ENCODE data around the gene AOPEP.

Gene AOPEP

DNA sequence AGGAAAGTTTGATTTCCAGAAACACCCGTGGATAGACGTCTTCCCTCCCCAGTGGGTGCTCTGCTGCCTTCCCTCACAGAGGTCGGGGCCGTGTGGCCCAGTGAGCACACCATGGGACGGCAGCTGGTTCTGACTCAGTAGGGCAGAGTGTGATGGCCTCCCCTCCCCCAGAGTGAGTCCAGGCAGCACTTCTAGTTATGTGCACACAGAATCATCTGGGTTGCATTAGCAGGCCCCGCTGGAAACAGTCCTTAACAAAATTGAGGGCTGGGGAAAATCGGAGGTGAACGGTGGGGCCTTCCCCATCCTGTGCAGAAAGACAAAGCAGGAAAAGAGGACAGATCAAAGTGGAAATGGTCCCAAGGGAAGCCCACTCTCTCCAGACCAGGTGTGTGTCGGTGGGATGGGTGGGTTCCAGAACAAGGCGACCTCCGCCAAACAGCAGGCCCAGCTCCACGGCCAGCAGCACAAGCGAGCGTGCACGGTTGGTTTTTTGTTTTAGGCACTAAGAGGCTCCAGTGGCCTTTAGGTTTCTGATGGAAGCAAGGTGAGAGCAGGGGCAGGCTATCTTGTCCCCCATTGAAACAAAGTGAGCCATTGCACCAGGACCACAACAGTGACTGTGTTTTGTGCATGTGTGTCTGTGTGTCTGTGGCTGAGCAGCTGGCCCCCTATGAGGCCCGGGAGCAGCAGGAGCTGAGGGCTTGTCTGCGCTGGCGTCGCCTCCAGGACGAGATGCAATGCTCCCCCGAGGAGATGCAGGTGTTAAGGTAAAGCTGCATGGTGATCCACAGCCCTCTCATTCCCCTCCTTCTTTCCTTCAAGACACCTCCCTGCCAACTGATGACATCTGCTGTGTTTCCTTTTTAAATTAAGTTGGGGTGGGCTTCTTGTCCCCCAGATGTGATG, 201.5 kb downstream of the AOPEP start:
- H3K9me2 ChIP-seq (replicated peaks; ENCODE audit: low read depth, low read length): no peaks in the 10 kb centered on the region
- H3K4me1 ChIP-seq (ENCODE audit: insufficient read depth, low read length, poor library complexity, severe bottlenecking): no peaks in the 10 kb centered on the region

DNA sequence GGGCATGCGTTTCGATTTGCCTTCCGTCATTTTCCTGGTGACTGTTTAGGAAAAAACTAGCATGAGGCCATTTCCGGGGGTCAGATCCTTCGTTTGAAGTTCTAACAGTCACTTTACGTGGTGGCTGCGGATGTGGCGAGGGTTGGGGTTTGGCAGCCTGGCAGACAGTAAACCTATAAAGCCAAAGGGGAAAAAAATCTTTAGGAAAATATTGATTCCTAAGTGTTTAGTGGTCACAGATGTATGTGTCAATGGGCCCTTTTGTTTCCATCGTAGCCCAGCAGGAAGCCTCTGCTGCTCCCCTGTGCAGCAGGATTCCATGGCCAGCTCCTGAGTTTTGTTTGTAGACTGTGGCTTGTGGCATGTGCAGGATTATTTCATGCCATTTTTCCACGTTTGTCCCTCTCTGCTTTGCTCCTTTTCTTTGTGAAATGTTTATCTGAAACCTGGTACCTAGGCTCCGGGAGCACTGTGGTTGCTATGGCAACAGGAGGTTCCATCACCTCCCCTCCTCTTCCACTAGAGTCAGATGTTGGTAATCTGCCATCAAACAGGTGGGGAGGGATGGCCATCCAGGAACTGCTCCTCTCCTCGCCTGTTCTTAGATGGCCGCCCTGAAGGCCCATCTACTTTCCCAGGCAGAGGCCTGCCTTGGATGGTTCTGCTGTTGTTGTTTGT, 202.3 kb downstream of the AOPEP start:
- no peaks in the 10 kb centered on the region for H3F3A ChIP-seq (ENCODE audit: low read depth)
- no peaks in the 10 kb centered on the region for H3K36me3 ChIP-seq (ENCODE audit: insufficient read depth, low read length)
- no peaks in the 10 kb centered on the region for H3K9me3 ChIP-seq (ENCODE audit: insufficient read depth, low read depth, low read length)
- TF ChIP-seq, protein P1, sequence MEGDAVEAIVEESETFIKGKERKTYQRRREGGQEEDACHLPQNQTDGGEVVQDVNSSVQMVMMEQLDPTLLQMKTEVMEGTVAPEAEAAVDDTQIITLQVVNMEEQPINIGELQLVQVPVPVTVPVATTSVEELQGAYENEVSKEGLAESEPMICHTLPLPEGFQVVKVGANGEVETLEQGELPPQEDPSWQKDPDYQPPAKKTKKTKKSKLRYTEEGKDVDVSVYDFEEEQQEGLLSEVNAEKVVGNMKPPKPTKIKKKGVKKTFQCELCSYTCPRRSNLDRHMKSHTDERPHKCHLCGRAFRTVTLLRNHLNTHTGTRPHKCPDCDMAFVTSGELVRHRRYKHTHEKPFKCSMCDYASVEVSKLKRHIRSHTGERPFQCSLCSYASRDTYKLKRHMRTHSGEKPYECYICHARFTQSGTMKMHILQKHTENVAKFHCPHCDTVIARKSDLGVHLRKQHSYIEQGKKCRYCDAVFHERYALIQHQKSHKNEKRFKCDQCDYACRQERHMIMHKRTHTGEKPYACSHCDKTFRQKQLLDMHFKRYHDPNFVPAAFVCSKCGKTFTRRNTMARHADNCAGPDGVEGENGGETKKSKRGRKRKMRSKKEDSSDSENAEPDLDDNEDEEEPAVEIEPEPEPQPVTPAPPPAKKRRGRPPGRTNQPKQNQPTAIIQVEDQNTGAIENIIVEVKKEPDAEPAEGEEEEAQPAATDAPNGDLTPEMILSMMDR (conservative IDR thresholded peaks at IDR 0.05; ENCODE audit: low read length): no peak
- no peak for TF ChIP-seq EZH2phosphoT487 (IDR thresholded peaks at IDR 0.05; ENCODE audit: borderline replicate concordance)
- H3K4me2 ChIP-seq (ENCODE audit: low read depth, low read length, poor library complexity, severe bottlenecking): no peak overlapping the region
- H3K4me3 ChIP-seq (ENCODE audit: low read length, poor library complexity, severe bottlenecking): no peak overlapping the region
- no peaks in the 10 kb centered on the region for H3K4me1 ChIP-seq (ENCODE audit: insufficient read depth, low read length, poor library complexity, severe bottlenecking)
- H3K9ac ChIP-seq (ENCODE audit: low read depth, low read length, poor library complexity, severe bottlenecking): no peak overlapping the region
- no peaks in the 10 kb centered on the region for H3K27me3 ChIP-seq (ENCODE audit: insufficient read depth, low read length, poor library complexity, severe bottlenecking)
- H3K9me2 ChIP-seq (replicated peaks; ENCODE audit: low read depth, low read length): no peaks in the 10 kb centered on the region
- no peaks in the 10 kb centered on the region for H4K20me1 ChIP-seq (ENCODE audit: insufficient read depth, low read length, poor library complexity, severe bottlenecking)
- H2AFZ ChIP-seq (ENCODE audit: low read length): no peak overlapping the region
- H3K79me2 ChIP-seq (ENCODE audit: insufficient read depth, low read length): no peaks in the 10 kb centered on the region

More for the DNA sequence above, 201.5 kb downstream of the AOPEP start:
- Histone ChIP-seq H3K9ac (ENCODE audit: low read depth, low read length, poor library complexity, severe bottlenecking) (no peak overlapping the region), H3K4me2 (ENCODE audit: low read depth, low read length, poor library complexity, severe bottlenecking) (no peak overlapping the region), H3K36me3 (ENCODE audit: insufficient read depth, low read length) (no peaks in the 10 kb centered on the region), H3K27me3 (ENCODE audit: insufficient read depth, low read length, poor library complexity, severe bottlenecking) (no peaks in the 10 kb centered on the region), H3F3A (ENCODE audit: low read depth) (no peaks in the 10 kb centered on the region), H3K4me3 (ENCODE audit: low read length, poor library complexity, severe bottlenecking) (no peak overlapping the region), H4K20me1 (ENCODE audit: insufficient read depth, low read length, poor library complexity, severe bottlenecking) (no peaks in the 10 kb centered on the region), H3K9me3 (ENCODE audit: insufficient read depth, low read depth, low read length) (no peaks in the 10 kb centered on the region), H2AFZ (ENCODE audit: low read length) (no peak overlapping the region), H3K79me2 (ENCODE audit: insufficient read depth, low read length) (no peaks in the 10 kb centered on the region)
- TF ChIP-seq EZH2phosphoT487 (IDR thresholded peaks at IDR 0.05; ENCODE audit: borderline replicate concordance): no peak
- TF ChIP-seq, protein P1 (conservative IDR thresholded peaks at IDR 0.05; ENCODE audit: low read length): no peak

DNA sequence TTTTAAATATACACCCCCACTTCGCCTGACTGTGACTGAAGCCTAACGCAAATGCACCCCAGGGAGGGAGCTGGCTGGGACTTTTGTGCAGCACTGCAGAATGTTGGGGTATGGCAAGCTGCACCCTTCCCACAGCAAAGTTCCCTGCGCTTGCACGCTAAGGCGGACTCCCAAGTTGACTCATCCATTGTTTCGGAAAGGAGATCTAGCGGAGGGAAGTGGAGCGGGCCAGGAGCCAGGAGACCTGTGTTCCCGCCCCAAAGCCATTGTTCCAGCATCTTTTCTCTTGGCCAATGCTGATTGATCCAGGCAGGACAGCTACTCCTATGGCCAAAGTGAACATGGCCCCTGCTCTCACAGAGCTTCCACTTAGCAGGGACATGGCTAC, 202.9 kb downstream of the AOPEP start:
- Histone ChIP-seq H3K4me2 (ENCODE audit: low read depth, low read length, poor library complexity, severe bottlenecking) (no peak overlapping the region), H3K4me1 (ENCODE audit: insufficient read depth, low read length, poor library complexity, severe bottlenecking) (no peaks in the 10 kb centered on the region), H3K4me3 (ENCODE audit: low read length, poor library complexity, severe bottlenecking) (no peak overlapping the region), H3K9me3 (ENCODE audit: insufficient read depth, low read depth, low read length) (no peaks in the 10 kb centered on the region), H3K79me2 (ENCODE audit: insufficient read depth, low read length) (no peaks in the 10 kb centered on the region), H3F3A (ENCODE audit: low read depth) (no peaks in the 10 kb centered on the region), H4K20me1 (ENCODE audit: insufficient read depth, low read length, poor library complexity, severe bottlenecking) (no peaks in the 10 kb centered on the region), H3K36me3 (ENCODE audit: insufficient read depth, low read length) (no peaks in the 10 kb centered on the region), H2AFZ (ENCODE audit: low read length) (no peak overlapping the region), H3K9ac (ENCODE audit: low read depth, low read length, poor library complexity, severe bottlenecking) (no peak overlapping the region), H3K9me2 (replicated peaks; ENCODE audit: low read depth, low read length) (no peaks in the 10 kb centered on the region), H3K27me3 (ENCODE audit: insufficient read depth, low read length, poor library complexity, severe bottlenecking) (no peaks in the 10 kb centered on the region)
- no peak for TF ChIP-seq EZH2phosphoT487 (IDR thresholded peaks at IDR 0.05; ENCODE audit: borderline replicate concordance)
- TF ChIP-seq, protein P1 (conservative IDR thresholded peaks at IDR 0.05; ENCODE audit: low read length): no peak
